ENCODE data around the gene DICER1.

DICER1 gene

DNA sequence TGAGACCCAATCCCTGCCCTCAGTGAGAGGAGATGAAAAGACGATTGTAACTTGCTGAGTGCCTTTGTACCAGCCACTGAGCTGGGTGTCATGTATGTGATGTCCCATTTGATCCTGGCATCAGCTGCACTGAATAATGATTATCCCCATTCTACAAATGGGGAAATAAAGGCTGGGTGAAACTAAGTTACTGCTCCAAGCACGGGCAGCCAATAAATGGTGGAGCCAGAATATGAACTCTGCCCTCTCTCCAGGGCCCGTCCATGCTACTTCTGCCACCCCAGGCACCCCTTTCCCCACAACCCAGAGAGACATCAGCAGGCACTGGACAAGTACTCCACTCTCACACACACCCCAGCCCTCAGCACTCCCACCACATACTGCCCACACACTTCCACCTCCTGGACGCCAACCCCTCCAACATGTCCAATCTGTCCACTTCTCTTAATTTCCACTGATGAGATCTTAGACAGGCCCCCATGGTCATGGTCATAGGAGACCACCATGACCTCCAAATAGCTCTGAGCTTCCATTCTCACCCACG is 115.8 kb downstream of the DICER1 start:
- no peak for DNase-seq (ENCODE audit: low spot score)

DNA sequence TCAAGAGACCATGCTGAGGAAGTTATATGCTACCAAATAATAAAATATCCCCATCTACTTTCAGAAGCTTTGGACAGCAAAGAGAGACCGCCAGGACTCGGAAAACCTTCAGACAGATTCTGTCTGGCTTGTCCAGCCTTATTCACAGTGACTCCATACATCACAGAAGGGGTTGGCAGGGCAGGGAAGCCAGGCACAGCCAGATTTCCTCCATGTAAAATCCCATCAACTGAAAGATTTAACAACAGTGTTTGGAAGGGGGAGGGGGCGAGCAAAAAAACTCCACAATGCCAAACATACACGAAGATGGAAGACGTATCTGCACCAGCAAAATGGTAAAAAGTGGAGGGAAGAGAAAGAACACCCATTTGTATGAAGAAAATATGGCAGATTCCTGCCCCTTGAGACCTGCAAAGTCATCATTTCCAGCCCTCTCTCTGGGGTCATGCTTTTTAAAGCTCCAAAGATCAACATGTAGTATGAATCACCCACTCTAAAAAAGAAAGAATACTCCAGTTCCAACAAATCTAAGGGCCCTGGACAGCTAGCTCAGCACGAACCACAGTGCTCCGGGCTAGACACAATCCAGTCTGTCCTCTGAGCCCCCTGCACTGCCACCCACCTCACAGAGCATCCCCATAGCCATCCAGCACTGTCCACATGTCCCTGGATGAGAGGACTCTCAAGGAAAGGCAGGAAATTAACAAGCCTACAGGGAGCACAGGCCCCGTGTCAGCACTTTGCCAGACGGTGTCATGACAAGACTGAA is 116.4 kb downstream of the DICER1 start:
- no peak for DNase-seq (ENCODE audit: low spot score)

DNA sequence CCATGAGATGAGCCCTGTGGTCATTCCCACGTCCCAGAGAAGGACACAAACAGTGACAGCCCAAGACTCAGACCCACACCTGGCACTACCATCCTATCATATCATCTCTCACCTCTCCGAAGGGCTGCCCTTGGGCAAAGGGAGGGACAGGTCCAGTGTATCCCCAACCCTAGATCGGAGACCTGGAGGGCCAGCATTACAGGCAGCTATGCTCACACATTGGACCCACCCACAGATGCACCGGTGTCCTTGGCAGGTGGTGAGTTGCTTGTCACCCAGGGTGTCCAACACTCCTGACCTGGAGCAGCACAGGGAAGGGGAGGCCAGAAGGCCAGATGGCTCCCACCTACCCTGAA is 117.4 kb downstream of the DICER1 start:
- no peak for DNase-seq (ENCODE audit: low spot score)

DNA sequence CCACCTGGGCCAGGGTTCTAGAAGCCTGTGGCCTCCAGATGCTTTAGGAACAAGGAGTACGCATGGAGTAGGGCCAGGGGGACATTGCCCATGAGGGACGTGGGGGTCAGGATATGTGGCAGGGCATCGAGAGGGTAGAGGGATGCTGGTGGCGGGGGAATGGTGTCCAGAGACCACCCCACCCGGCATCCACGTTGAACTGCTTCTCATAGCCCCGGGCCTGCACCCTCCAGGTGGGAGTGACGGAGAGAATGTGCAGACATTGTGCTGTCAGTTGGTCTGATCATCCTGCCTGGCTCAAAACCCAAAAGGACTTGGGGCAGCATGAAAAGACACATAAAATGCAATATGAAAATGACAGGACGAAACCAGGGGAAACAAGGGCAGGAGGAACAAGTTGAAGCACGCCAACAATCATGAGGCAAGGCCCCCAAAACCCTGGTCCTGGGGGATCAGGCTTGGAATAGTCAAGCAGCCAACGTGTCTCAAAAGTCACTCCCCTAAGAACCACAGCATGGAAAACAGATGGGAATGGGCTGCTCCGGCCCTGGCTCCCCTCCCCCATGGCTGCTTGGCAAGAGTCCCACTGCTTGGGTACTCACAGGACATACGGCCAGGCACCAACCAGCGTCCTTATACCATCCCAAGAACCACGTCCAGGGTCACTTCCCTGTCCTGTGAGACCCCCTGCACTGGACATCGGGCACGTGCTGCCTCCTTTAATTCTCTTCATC is 117.9 kb downstream of the DICER1 start:
- no peak for DNase-seq (ENCODE audit: low spot score)

DNA sequence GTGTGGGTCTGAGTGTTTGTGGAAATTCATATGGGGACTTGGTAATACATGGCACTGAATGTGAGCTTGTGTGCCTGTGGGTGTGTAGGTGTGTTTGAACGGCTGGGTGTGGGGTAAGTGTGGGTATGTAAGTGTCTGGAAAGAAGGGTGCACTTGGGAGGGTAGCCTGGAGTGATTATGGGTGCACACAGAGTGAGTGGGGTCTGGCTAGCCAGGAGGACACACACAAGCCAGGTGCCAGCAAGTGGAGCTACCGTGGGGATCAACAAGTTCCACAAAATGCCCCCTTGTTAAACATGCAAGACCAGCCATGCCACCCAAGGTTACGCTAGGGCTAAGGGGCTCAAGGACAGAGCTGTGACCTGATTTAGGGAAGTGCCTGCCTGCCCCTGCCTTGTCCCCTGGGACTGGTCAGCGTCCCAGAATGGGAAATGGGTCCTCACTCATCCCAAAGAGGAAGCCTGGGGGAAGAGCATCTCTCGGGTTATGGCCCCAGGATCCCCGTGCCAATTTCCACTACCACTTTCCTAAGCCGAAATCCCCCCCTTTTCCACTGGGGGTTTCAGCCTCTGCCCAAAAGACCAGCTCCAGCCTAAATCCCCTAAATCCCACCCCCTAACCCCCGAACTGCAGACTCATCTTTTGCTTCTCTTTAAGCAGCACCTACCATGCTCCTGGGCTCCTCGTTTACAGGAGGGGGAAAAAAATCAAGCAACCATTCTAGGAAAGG is 118.6 kb downstream of the DICER1 start:
- DNase-seq (ENCODE audit: low spot score), result no peak

DNA sequence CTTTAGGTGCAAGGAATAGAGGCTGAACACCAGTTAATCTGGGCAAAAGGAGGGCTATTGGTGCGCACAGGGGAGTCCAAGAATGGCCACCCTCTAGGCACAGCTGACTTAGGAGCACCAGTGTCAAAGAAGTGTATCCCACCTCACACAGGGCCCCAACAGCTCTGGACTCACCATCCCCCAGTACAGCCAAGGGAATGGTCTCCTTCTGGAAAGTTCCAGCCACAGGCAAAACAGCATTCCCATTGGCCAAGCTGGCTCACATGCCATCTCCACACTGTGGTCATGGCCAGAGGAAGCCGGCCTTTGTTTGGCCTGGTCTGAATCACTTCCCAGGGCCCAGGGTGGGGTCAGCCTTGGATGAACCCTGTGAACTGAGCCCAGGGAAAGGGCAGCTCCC is 120.1 kb downstream of the DICER1 start:
- DNase-seq (ENCODE audit: low spot score), result no peak

Small RNA genes lying within 50 kb of the gene (small RNA-seq; reads per million reads assigned to genes)
- gene MIR3173, result 0 to 0.04 reads per million in 2 experiments
